Kidney epithelial cell (primary cell): ENCODE measurements around the gene SNRPA1. TPM values are rescaled to one million over a fixed set of nuclear protein-coding genes. Genes with fewer than 3 reads are reported as not detected.

Source experiments
- DNase-seq: peaks from one replicate; pipeline ENCODE4 v3.0.0-alpha.2; 2010; ENCODE audit warnings: low read depth
- H3K27me3 ChIP-seq: 2 replicates; pipeline ENCODE4 v1.6.0; 2011; ENCODE audit warnings: low read length; ENCODE audit not compliant: control insufficient read depth, insufficient read depth
- H3K36me3 ChIP-seq: 2 replicates; pipeline ENCODE4 v1.5.1; 2011; ENCODE audit warnings: low read length; ENCODE audit not compliant: control insufficient read depth, insufficient read depth
- H3K4me3 ChIP-seq: 2 replicates; pipeline ENCODE4 v1.5.1; 2011; ENCODE audit warnings: low read depth, mild to moderate bottlenecking, control low read depth, low read length
- total RNA-seq: library from RNA; depleted of rRNA; stranded (reverse); fragments of >200 nt; gene quantifications from 2 replicates; pipeline ENCODE4 v1.2.3, GENCODE V29; 2015
- TF ChIP-seq, protein P1 (sequence below): IDR thresholded peaks from 2 replicates; pipeline ENCODE4 v1.5.1; 2011; ENCODE audit warnings: mild to moderate bottlenecking, moderate library complexity, low read length, control low read depth, inconsistent platforms; ENCODE audit not compliant: insufficient read depth, poor library complexity, severe bottlenecking

The SNRPA1 gene
- total RNA-seq, 1 donor from 2014 or later, result 39.8 TPM

DNA sequence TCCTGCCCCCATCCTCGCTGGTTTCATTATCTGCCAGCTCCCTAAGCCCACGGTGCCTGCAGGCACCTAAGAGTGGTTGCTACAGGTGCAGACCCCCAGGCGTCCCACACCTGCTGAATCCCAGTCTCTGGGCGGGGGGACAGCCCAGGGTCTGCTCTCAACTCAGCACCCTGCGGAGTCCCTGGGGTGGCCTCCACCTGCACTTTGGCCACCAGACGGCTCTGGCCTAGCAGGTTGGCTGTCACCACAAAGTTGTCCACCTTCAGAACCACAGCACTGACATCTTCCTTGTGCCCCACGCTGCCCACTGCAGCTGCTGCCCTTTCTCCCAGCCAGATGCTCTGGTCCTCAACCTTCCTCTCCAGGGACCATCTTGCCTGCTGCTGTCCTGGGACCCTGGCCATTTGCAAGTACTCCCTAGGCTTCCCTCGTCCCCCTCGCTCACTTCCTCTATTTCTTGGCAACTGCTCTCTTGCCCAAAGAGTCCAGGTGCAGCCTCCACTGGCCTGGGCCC lies 34.9 kb upstream of the SNRPA1 start:
- no peak for DNase-seq
- Histone ChIP-seq H3K36me3 (no peaks in the 10 kb centered on the region), H3K27me3 (peaks cover 2% of the 10 kb centered on the region), H3K4me3 (no peak overlapping the region)
- TF ChIP-seq, protein P1, sequence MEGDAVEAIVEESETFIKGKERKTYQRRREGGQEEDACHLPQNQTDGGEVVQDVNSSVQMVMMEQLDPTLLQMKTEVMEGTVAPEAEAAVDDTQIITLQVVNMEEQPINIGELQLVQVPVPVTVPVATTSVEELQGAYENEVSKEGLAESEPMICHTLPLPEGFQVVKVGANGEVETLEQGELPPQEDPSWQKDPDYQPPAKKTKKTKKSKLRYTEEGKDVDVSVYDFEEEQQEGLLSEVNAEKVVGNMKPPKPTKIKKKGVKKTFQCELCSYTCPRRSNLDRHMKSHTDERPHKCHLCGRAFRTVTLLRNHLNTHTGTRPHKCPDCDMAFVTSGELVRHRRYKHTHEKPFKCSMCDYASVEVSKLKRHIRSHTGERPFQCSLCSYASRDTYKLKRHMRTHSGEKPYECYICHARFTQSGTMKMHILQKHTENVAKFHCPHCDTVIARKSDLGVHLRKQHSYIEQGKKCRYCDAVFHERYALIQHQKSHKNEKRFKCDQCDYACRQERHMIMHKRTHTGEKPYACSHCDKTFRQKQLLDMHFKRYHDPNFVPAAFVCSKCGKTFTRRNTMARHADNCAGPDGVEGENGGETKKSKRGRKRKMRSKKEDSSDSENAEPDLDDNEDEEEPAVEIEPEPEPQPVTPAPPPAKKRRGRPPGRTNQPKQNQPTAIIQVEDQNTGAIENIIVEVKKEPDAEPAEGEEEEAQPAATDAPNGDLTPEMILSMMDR, result no peak

DNA sequence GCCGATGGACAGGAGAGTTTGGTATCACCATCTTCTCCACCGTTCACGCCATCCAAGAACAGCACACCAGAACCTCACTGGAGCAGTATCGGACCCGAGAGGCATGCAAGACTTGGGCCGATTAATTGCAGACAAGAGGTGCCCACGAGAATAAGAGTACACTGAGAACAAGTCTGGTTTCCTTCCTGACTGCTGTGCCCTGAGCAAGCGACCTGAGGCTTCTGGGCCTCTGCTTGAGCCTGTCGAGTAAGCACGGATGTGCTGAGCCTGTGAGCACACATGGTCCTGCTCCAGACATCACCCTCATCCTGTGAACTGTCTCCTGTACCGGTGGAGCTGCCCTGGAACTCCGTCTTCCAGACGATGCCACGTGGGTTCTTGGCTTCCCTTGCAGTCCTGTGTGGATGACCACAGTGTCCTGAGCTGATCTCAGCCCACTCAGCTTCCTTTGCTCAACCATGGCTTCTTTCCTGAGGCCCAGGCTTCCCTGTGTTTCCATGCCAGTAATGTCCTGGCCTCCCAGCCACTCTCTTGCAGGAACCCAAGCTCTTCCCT lies 34.3 kb upstream of the SNRPA1 start:
- Histone ChIP-seq H3K36me3 (no peaks in the 10 kb centered on the region), H3K4me3 (no peak overlapping the region), H3K27me3 (peaks cover 2% of the 10 kb centered on the region)
- TF ChIP-seq, protein P1, result no peak
- no peak for DNase-seq

DNA sequence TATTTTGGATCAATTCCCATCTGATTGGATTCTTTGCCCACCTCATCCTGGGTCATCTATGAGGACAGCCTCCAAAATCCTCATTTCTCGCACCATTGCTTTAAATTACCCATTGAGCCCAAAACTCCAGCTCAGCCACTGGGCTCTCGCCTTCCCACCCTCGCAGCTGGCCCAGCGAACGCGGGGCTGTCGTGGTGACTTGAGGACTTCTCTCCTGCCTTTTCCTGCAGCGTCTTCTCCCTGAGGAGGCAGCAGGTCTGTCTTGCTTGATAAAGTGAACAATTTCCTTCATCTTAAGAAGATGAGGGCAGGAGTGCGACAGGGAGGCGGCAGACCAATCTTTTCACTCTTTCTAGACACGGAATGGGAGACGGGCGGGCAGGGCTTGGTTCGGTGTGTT lies 33.0 kb upstream of the SNRPA1 start:
- no peak overlapping the region for H3K4me3 ChIP-seq
- peaks cover 2% of the 10 kb centered on the region for H3K27me3 ChIP-seq
- no peak for DNase-seq
- TF ChIP-seq, protein P1, result no peak
- H3K36me3 ChIP-seq, result no peaks in the 10 kb centered on the region

DNA sequence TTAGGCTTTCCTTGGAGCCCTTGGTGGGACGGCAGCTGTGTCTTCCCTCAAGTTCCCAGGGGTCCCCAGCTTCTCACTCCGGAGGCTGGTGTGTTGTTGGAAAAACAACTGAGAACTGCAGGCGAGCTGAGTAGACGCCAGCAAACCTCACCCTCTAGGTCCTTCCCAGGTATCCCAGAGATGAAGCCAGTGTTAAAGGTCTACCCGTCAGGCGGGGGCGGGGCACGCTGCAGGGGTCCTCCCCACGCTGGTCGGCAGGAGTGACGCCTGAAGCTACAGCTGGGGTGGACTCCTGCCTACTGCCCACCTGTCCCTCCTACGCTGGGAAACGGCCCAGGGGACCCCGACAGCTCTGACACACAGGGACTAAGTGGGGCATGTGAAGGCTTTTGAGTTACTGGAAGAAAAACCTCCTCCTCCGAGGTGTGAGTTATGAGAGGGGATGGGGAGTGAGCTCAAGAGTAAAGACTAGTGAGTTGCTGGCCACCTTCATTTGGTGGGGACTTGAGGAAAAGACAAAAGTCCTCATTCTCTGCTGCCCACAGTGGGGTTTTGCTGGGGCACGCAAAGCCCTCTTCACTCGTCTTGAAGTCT lies 32.2 kb upstream of the SNRPA1 start:
- Histone ChIP-seq H3K27me3 (peaks cover 2% of the 10 kb centered on the region), H3K36me3 (no peaks in the 10 kb centered on the region), H3K4me3 (no peak overlapping the region)
- DNase-seq, result no peak
- TF ChIP-seq, protein P1, result no peak

DNA sequence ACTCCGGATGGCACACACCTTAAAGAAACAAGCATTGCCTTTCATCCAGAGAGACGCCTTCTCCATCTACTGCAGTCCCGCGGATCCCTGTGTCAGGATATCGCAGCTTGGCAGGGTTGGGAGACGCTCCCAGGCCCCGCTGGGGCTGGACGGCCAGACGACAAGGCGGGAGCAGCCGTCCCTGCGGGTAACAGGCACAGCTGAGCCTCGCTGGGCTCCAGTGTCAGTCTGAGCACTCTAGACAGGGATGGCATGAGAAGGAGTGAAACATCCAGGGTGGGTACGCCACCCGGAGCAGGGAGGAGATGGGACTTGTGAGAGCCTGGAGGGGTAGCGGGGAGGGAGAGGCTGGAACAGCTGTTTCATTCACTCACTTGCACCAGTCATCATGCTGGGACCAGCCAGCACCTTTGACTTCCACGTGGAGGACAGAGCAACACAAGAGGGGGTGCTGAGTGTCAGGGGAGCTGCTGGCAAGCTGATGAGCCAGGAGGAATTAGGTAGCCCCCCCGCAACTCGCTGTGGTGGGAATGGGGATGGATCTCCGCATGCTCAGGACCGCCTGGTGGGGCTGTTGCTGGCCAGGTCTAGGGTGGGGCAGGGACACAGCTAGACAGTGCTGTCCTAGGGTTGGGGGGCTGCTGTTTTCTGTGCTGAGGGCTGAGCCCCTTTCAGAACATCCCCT lies 31.6 kb upstream of the SNRPA1 start:
- Histone ChIP-seq H3K36me3 (no peaks in the 10 kb centered on the region), H3K4me3 (no peak overlapping the region), H3K27me3 (peaks cover 2% of the 10 kb centered on the region)
- TF ChIP-seq, protein P1, result no peak
- no peak for DNase-seq
